Measurements from ENCODE around the gene PTPRN. TPM values are rescaled to one million over a fixed set of nuclear protein-coding genes. Genes with fewer than 3 reads are reported as not detected.

The PTPRN gene
- total RNA-seq, 1 experiment from 2014 or later = 6.5 TPM

- Histone ChIP-seq H3K79me2 (ENCODE audit: insufficient read depth, low read length) (no peaks in the 10 kb centered on the region), H3K23ac (ENCODE audit: insufficient read length, low read depth, low read length) (no peak overlapping the region), H3K4me2 (ENCODE audit: insufficient read depth, insufficient read length, low read length) (no peak overlapping the region), H3K23me2 (ENCODE audit: insufficient read length, low read depth, low read length, poor library complexity, severe bottlenecking) (no peaks in the 10 kb centered on the region), H3K9me3 (ENCODE audit: control insufficient read depth, low read depth, low read length) (no peaks in the 10 kb centered on the region), H2BK5ac (ENCODE audit: insufficient read length, low read length) (no peak overlapping the region), H3K4me1 (ENCODE audit: insufficient read depth, low read length) (peaks cover 3% of the 10 kb centered on the region; the same call in 1 of the 2 replicates), H3K27ac (ENCODE audit: insufficient read length, low read depth, low read length) (no peak overlapping the region), H2BK120ac (ENCODE audit: low read depth, low read length, poor library complexity, severe bottlenecking) (no peak overlapping the region), H3K14ac (ENCODE audit: insufficient read depth, low read length) (no peak overlapping the region), H2BK20ac (ENCODE audit: low read depth, low read length, poor library complexity, severe bottlenecking) (no peak overlapping the region), H3K56ac (ENCODE audit: insufficient read length, low read depth, low read length) (no peak overlapping the region), H2BK15ac (ENCODE audit: low read depth, low read length) (no peak overlapping the region), H4K20me1 (ENCODE audit: control insufficient read depth, insufficient read depth, insufficient read length) (no peaks in the 10 kb centered on the region), H3K27me3 (ENCODE audit: insufficient read depth, low read length) (no peaks in the 10 kb centered on the region), H2BK12ac (ENCODE audit: insufficient read length, low read depth, low read length) (no peak overlapping the region), H3K79me1 (ENCODE audit: insufficient read depth, low read depth, low read length, poor library complexity, severe bottlenecking) (no peaks in the 10 kb centered on the region), H3K9ac (ENCODE audit: extremely low read depth, insufficient read length, low read length) (no peak overlapping the region), H4K5ac (ENCODE audit: insufficient read length, low read depth, low read length) (no peak overlapping the region), H2AFZ (ENCODE audit: low read length) (no peak overlapping the region), H3K4ac (ENCODE audit: low read depth, low read length) (no peak overlapping the region), H4K91ac (ENCODE audit: insufficient read length, low read depth, low read length) (no peak overlapping the region), H3K18ac (ENCODE audit: insufficient read length, low read depth, low read length) (no peak overlapping the region), H3T11ph (ENCODE audit: low read length) (no peak overlapping the region), H2AK5ac (ENCODE audit: insufficient read length, low read length) (no peak overlapping the region), H4K8ac (replicated peaks; ENCODE audit: insufficient read length, low read depth, low read length) (no peak overlapping the region)
- peak overlapping the region in 1 of 3 experiments; percentile 20; a peak in 1 of 7 replicates for H3K27ac Mint-ChIP-seq
- H3K27me3 Mint-ChIP-seq (ENCODE audit: low read depth) = peaks cover 43% of the 10 kb centered on the region
- H3K9me3 Mint-ChIP-seq = no peaks in the 10 kb centered on the region
- no peak for TF ChIP-seq CTCF (conservative IDR thresholded peaks at IDR 0.05)
- peaks cover 8 to 12% of the 10 kb centered on the region in 2 experiments for H3K4me1 Mint-ChIP-seq
- no peak for DNase-seq
- WGBS (ENCODE audit: extremely low coverage, insufficient read length, low lambda C conversion rate) = no CpG with 5 or more reads among the region's 8 CpGs
- H3K36me3 Mint-ChIP-seq (ENCODE audit: insufficient read depth in 1 of 3, low read depth in 3 of 3) = no peaks in the 10 kb centered on the region
- H3K4me3 Mint-ChIP-seq = no peak overlapping the region
Observed at GRCh38 chr2:219269362-219270054, 39.7 kb downstream of the PTPRN start.

Data from H9 (cell line).